T-cell (primary cell): ENCODE measurements around the gene IQCH. TPM values are rescaled to one million over a fixed set of nuclear protein-coding genes. Genes with fewer than 3 reads are reported as not detected.

ENCODE experiments used
- ATAC-seq, 4 experiments: fragments of 200-7000 bp in 3 of 4; fragments of 150-1000 bp in 1 of 4; cut with Tn5 transposase; replicated peaks in 1 of 4; 1 replicate in 3 of 4; 2 replicates in 1 of 4; pipeline ENCODE4 v1.10.0; 2021; ENCODE audit warnings: moderate library complexity in 3 of 4, mild to moderate bottlenecking in 2 of 4, moderate number of reproducible peaks in 1 of 4
- CTCF ChIA-PET, 2 donors: fragments of 300-600 bp; sonication (Branson Sonifier 250); formaldehyde crosslinking; loops; one replicate each; lab custom pipeline; 2022; ENCODE audit warnings: antibody characterized with exemption in 2 of 2; lab: Charles Lee
- POLR2A ChIA-PET, 2 donors: fragments of 300-600 bp; sonication (Branson Sonifier 250); formaldehyde crosslinking; loops; one replicate each; lab custom pipeline; 2022; ENCODE audit warnings: antibody characterized with exemption in 2 of 2; lab: Charles Lee
- DNase-seq, 35 experiments: peaks; one replicate each; pipeline versions ENCODE4 v3.0.0 to v3.0.0-alpha.2; 2013 to 2023
- H3K27ac ChIP-seq: one replicate; pipeline ENCODE4 v1.5.1; 2013; ENCODE audit warnings: low read length
- H3K27me3 ChIP-seq, 2 experiments: replicated peaks in 1 of 2; 1 replicate in 1 of 2; 2 replicates in 1 of 2; pipeline versions ENCODE4 v1.6.1 to v1.7.0; 2013; ENCODE audit warnings: low read length in 1 of 2, mixed read lengths in 1 of 2; ENCODE audit not compliant: control insufficient read depth in 2 of 2, insufficient read depth in 2 of 2; ENCODE audit errors: extremely low read depth in 1 of 2
- H3K36me3 ChIP-seq, 2 donors: 1 replicate in 1 of 2; 2 replicates in 1 of 2; pipeline versions ENCODE4 v1.6.1 to v1.7.0; 2013; ENCODE audit warnings: low read length in 1 of 2; ENCODE audit not compliant: control insufficient read depth in 2 of 2, insufficient read depth in 1 of 2; ENCODE audit errors: extremely low read depth in 1 of 2
- H3K4me1 ChIP-seq, 2 experiments: 1 replicate in 1 of 2; 2 replicates in 1 of 2; pipeline versions ENCODE4 v1.6.1 to v1.7.0; 2013; ENCODE audit warnings: low read length in 2 of 2, mixed read lengths in 1 of 2; ENCODE audit not compliant: insufficient read depth in 2 of 2, control insufficient read depth in 1 of 2; ENCODE audit errors: extremely low read depth in 1 of 2
- H3K4me3 ChIP-seq, 2 donors: 1 replicate in 1 of 2; 2 replicates in 1 of 2; pipeline versions ENCODE4 v1.5.1 to v1.7.0; 2013; ENCODE audit warnings: mild to moderate bottlenecking in 2 of 2, low read length in 1 of 2, moderate library complexity in 1 of 2; ENCODE audit not compliant: control insufficient read depth in 1 of 2; ENCODE audit errors: extremely low read depth in 1 of 2
- H3K9me3 ChIP-seq: 2 replicates; pipeline ENCODE4 v1.7.0; 2013
- H3K27ac Mint-ChIP-seq, 2 donors: one replicate each; pipeline ENCODE4 v1.8.0; 2020 to 2021; ENCODE audit warnings: mild to moderate bottlenecking in 2 of 2, mixed read lengths in 2 of 2
- H3K27me3 Mint-ChIP-seq, 2 donors: one replicate each; pipeline ENCODE4 v1.8.0; 2021 to 2022; ENCODE audit warnings: mixed read lengths in 2 of 2
- H3K36me3 Mint-ChIP-seq: one replicate; pipeline ENCODE4 v1.8.0; 2021; ENCODE audit warnings: mixed read lengths
- H3K4me1 Mint-ChIP-seq, 3 donors: one replicate each; pipeline ENCODE4 v1.8.0; 2020 to 2022; ENCODE audit warnings: mixed read lengths in 3 of 3, mild to moderate bottlenecking in 1 of 3
- H3K4me3 Mint-ChIP-seq, 3 donors: one replicate each; pipeline ENCODE4 v1.8.0; 2020 to 2022; ENCODE audit warnings: mild to moderate bottlenecking in 3 of 3, mixed read lengths in 3 of 3, moderate library complexity in 3 of 3
- H3K9me3 Mint-ChIP-seq, 3 donors: one replicate each; pipeline ENCODE4 v1.8.0; 2020 to 2022; ENCODE audit warnings: mixed read lengths in 3 of 3
- WGBS: methylation state at CpG from one replicate; pipeline ENCODE4 v1.1.5; 2013; ENCODE audit warnings: missing lambda C conversion rate; ENCODE audit not compliant: insufficient coverage; 5-methylcytosine and 5-hydroxymethylcytosine counted together
- total RNA-seq, 35 experiments: library from RNA in 6 of 35; stranded (reverse) in 6 of 35; fragments of 120-200 nt in 1 of 35; gene quantifications; one replicate each; pipeline versions ENCODE4 v1.2.1 to v1.2.4 and lab custom pipeline; 2013 to 2026

The IQCH gene
- total RNA-seq, 5 donors from 2014 or later (not counting 1 experiment from before 2014, with no cell fraction given): 0.43 to 2.6 (median 1.3) TPM

DNA sequence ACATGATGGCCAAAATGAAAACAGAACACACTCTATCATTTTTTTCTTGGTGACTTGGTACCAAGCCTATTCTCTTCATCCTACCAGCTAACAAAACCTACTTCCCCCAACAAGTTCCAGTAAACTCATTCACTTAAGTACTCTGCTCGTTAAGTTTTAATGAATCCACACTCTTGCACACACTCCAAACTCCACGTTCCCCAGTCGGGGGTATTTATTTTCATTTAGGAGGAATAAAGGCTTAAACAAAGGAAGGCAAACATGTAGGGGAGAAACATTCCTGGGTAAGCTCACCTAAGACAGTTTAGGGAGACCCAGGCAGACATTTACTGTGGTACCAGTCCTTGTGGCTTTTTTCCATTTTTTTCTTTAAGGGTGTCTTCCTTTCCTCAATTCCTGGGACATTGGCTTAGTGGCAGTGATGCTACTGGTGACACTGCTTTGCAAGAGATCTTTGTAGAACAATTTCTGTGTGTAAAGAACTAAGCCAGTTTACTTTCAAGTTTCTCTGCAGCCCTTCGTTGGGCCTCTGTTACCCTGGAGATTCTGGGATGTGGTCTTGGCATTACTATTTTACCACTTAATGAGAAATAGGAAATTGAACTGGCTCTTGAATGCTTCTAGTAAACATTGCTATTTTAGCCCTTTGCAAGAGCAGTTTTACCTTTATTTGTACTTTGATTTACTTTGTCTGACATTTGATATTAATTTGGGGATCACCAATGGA is 149.0 kb downstream of the IQCH start:
- Mint-ChIP-seq H3K36me3 (peaks cover 3% of the 10 kb centered on the region), H3K27ac (no peak overlapping the region), H3K4me3 (no peak overlapping the region), H3K4me1 (no peaks in the 10 kb centered on the region), H3K9me3 (no peaks in the 10 kb centered on the region), H3K27me3 (peaks cover 0 to 1% of the 10 kb centered on the region in 2 donors)
- no peaks in the 10 kb centered on the region for H3K4me1 ChIP-seq
- CTCF ChIA-PET: no interaction called here
- no peak overlapping the region for H3K4me3 ChIP-seq
- ATAC-seq (no peak), DNase-seq (no peak)
- H3K27me3 ChIP-seq: peaks cover 0 to 2% of the 10 kb centered on the region in 2 experiments
- H3K9me3 ChIP-seq: no peaks in the 10 kb centered on the region
- POLR2A ChIA-PET: no interaction called here
- no peaks in the 10 kb centered on the region for H3K36me3 ChIP-seq
- H3K27ac ChIP-seq: no peak overlapping the region
- WGBS: no CpG with 5 or more reads among the region's 4 CpGs

DNA sequence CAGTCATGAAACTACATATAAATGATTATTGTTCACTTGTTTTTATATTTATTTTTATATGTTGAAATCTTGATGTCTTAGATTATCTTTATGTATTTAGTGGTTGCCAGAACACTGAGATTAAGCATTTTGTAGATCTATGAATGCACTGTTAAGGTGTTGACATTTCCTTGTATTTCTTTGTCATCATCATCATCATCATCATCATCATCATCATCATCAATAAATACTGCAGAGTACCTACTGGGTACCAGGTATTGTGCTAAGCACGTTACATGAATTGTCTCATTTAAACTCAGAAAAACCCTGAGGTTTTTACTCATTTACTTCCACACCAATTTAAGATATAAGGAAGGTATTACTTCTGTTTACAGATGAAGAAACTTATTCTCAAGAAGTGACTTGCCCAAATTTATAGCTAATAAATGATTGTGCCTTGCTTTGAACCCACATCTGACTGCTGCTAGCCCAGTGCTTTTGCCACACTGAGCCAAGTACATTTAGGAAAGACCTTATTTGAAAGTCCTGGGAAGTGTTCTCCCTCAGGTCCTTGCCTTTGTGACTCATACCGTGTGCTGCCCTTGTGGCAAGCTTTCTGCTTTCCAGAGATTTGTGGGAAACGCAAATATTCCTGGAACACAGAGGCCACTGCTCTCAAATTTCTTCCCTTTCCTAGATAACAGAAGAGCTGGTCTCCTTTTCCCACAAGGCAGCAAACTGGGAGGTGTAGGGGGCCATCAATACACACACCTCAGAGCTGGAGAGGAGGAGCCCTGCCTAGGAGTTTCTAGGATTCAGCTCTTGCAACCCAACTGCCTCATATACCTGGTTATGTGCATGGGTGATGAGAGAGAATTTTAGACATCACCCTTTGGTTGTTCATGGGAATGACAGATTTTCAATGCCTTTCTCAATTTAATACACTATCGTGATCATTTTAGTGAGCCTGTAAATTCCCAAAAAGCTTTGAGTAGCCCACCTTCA is 150.9 kb downstream of the IQCH start:
- no peak for ATAC-seq
- DNase-seq: no peak
- Mint-ChIP-seq H3K36me3 (peaks cover 3% of the 10 kb centered on the region), H3K4me3 (no peak overlapping the region), H3K27ac (no peak overlapping the region), H3K9me3 (no peaks in the 10 kb centered on the region), H3K27me3 (peaks cover 0 to 1% of the 10 kb centered on the region in 2 donors), H3K4me1 (no peaks in the 10 kb centered on the region)
- no peaks in the 10 kb centered on the region for H3K36me3 ChIP-seq
- no peak overlapping the region for H3K27ac ChIP-seq
- 100% methylated on average over 1 of the region's 4 CpGs for WGBS
- no peaks in the 10 kb centered on the region for H3K9me3 ChIP-seq
- POLR2A ChIA-PET: no interaction called here
- H3K4me1 ChIP-seq: no peaks in the 10 kb centered on the region
- H3K4me3 ChIP-seq: no peak overlapping the region
- CTCF ChIA-PET: no interaction called here
- peaks cover 0 to 2% of the 10 kb centered on the region in 2 experiments for H3K27me3 ChIP-seq

DNA sequence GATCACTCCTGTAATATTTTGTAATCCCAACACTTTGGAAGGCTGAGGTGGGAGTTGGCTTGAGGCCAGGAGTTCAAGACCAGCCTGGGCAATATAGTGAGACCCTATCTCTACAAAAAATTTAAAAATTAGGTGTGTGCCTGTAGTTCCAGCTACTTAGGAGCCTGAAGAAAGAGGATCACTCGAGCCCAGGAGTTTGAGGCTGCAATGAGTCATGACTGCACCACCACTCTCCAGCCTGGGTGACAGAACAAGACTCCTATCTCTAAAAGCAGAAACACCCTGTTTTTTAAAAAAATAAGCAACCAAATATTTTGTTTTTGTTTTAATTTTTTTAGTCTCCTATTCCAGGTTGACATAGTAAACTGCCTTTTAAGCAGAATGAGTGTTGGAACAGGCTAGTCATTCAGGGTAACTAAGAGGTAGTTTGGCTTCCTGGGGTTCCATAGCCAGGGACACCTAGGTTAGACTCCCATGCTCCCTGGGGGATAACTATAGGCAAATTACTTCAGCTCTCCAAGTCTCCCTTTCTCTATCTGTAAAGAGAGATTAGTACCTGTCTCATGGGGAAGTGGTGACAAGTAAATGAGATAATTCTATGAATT is 151.8 kb downstream of the IQCH start:
- DNase-seq (no peak), ATAC-seq (no peak)
- Histone ChIP-seq H3K4me3 (no peak overlapping the region), H3K36me3 (no peaks in the 10 kb centered on the region), H3K27me3 (peaks cover 0 to 2% of the 10 kb centered on the region in 2 experiments), H3K9me3 (no peaks in the 10 kb centered on the region), H3K4me1 (no peaks in the 10 kb centered on the region), H3K27ac (no peak overlapping the region)
- WGBS: no CpG with 5 or more reads among the region's 1 CpG
- peaks cover 0 to 1% of the 10 kb centered on the region in 2 donors for H3K27me3 Mint-ChIP-seq
- H3K4me1 Mint-ChIP-seq: no peaks in the 10 kb centered on the region
- POLR2A ChIA-PET: no interaction called here
- H3K27ac Mint-ChIP-seq: no peak overlapping the region
- H3K36me3 Mint-ChIP-seq: peaks cover 8% of the 10 kb centered on the region
- no peaks in the 10 kb centered on the region for H3K9me3 Mint-ChIP-seq
- CTCF ChIA-PET: no interaction called here
- no peak overlapping the region for H3K4me3 Mint-ChIP-seq

DNA sequence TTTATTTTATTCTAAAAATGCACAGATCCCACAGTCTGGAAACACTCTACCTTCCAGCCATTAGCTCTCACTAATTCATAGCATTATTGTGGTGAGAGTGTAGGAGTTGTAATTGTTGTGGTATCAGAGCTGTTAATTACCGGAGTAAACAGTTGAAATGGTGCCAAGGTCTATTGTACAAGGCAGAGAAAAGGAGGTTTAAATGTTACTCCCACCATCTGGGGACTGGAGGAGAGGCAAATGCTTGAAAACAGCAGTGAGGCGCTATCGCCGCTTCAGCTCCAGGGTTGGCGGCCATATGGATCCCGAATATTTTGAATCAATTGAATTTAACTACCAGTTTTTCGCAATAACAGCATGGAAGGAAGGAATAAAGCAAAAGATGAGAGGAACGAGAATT is 153.2 kb downstream of the IQCH start:
- Histone ChIP-seq H3K36me3 (no peaks in the 10 kb centered on the region), H3K27ac (no peak overlapping the region), H3K4me3 (no peak overlapping the region), H3K4me1 (no peaks in the 10 kb centered on the region), H3K27me3 (peaks cover 0 to 2% of the 10 kb centered on the region in 2 experiments), H3K9me3 (no peaks in the 10 kb centered on the region)
- Mint-ChIP-seq H3K4me3 (no peak overlapping the region), H3K4me1 (no peaks in the 10 kb centered on the region), H3K27ac (no peak overlapping the region), H3K27me3 (peaks cover 0 to 1% of the 10 kb centered on the region in 2 donors), H3K36me3 (peaks cover 16% of the 10 kb centered on the region), H3K9me3 (no peaks in the 10 kb centered on the region)
- ATAC-seq: no peak
- no peak for DNase-seq
- 95% methylated on average over 6 of the region's 8 CpGs for WGBS
- ChIA-PET POLR2A (no interaction called here), CTCF (no interaction called here)

DNA sequence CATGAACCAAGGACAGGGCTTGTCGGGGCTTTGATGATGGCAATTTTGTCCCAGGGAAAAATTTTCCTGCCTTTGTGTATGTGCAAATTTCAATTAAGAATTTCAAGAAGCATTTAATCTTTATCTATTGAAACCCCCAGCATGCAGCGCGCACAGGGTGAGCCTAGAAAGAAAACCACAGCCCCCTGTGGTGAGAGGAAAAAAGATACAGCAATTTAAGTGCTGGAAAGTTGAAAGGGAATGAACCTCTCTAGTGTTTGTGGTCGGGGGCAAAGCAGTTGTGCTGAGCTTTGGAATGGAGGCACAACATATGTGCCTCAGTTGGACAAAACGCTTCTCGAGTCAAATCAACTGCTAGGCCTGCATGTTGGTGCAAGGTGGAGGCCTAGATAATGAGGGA is 154.6 kb downstream of the IQCH start:
- WGBS: 41% methylated on average over 3 of the region's 6 CpGs
- H3K9me3 ChIP-seq: no peaks in the 10 kb centered on the region
- ChIA-PET CTCF (no interaction called here), POLR2A (no interaction called here)
- H3K27me3 Mint-ChIP-seq: peaks cover 0 to 1% of the 10 kb centered on the region in 2 donors
- H3K4me3 ChIP-seq: no peak overlapping the region
- no peak overlapping the region for H3K27ac ChIP-seq
- peaks cover 26% of the 10 kb centered on the region for H3K36me3 Mint-ChIP-seq
- DNase-seq (no peak), ATAC-seq (no peak)
- no peaks in the 10 kb centered on the region for H3K4me1 ChIP-seq
- peaks cover 0 to 4% (median 0%) of the 10 kb centered on the region in 3 donors for H3K4me1 Mint-ChIP-seq
- no peaks in the 10 kb centered on the region for H3K9me3 Mint-ChIP-seq
- H3K27me3 ChIP-seq: peaks cover 0 to 2% of the 10 kb centered on the region in 2 experiments
- H3K27ac Mint-ChIP-seq: no peak overlapping the region
- no peaks in the 10 kb centered on the region for H3K36me3 ChIP-seq
- no peak overlapping the region for H3K4me3 Mint-ChIP-seq

DNA sequence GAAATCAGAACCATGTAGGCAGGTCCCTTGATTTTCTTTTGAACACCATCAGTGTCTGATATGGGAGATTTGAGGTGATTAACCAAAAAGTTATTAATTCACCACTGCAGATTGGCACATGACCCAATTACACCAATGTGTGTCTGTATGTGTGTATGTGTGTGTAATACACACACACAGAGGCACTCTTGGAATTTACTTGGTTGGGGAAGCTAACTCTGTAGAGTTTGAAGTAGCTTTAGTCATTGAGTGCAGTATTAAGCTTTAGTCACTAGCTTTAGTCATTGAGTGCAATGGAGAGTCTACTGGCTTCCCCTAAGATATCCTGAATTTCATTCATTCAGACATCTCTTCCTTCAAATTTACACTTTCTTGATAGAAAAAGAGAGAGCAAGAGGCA is 156.9 kb downstream of the IQCH start:
- POLR2A ChIA-PET: interaction anchor here in 1 of 2 donors (0.6 kb wide), 1 partner anchor 38 kb away, joined by 7 read pairs; no protein-coding TSS in a partner anchor
- Histone ChIP-seq H3K4me3 (no peak overlapping the region), H3K27ac (no peak overlapping the region), H3K27me3 (no peaks in the 10 kb centered on the region), H3K36me3 (no peaks in the 10 kb centered on the region), H3K9me3 (no peaks in the 10 kb centered on the region), H3K4me1 (no peaks in the 10 kb centered on the region)
- no peak for DNase-seq
- CTCF ChIA-PET: interaction anchor here in 1 of 2 donors (1.1 kb wide), 1 partner anchor 172 kb away, joined by 5 read pairs; no protein-coding TSS in a partner anchor
- Mint-ChIP-seq H3K9me3 (no peaks in the 10 kb centered on the region), H3K36me3 (peaks cover 31% of the 10 kb centered on the region), H3K4me3 (no peak overlapping the region), H3K27ac (no peak overlapping the region), H3K4me1 (peaks cover 0 to 5% (median 0%) of the 10 kb centered on the region in 3 donors), H3K27me3 (peaks cover 0 to 1% of the 10 kb centered on the region in 2 donors)
- no peak for ATAC-seq
